ENCODE data around the gene ARHGAP18. TPM values are rescaled to one million over a fixed set of nuclear protein-coding genes. Genes with fewer than 3 reads are reported as not detected.

Gene ARHGAP18
- total and polyA plus RNA-seq, 12 donors = 2.2 to 15.4 (median 4.1) TPM

GRCh38 chr6:129601323-129601722 lies 108.7 kb downstream of the ARHGAP18 start:
- Histone ChIP-seq H3K27ac (no peak overlapping the region), H3K9me3 (no peaks in the 10 kb centered on the region), H3K4me3 (no peak overlapping the region), H3K36me3 (peaks cover 0 to 63% (median 0%) of the 10 kb centered on the region in 9 donors), H3K4me1 (peaks cover 0 to 8% (median 0%) of the 10 kb centered on the region in 9 donors), H3K27me3 (no peaks in the 10 kb centered on the region)
- no peak for TF ChIP-seq CTCF (IDR thresholded peaks at IDR 0.05)
- intact Hi-C loops (cut with DNase I) = loop anchor here in 5 of 10 donors (5.0 to 10.0 kb wide), 6 partner anchors 123 to 423 kb away; no protein-coding TSS in a partner anchor
- WGBS, 2 donors = 76 to 98% methylated on average over 3 of the region's 3 CpGs
- ATAC-seq (no peak), DNase-seq (no peak)

- TF ChIP-seq CTCF (IDR thresholded peaks at IDR 0.05) = no peak
- Histone ChIP-seq H3K27me3 (no peaks in the 10 kb centered on the region), H3K4me1 (peaks cover 0 to 8% (median 0%) of the 10 kb centered on the region in 9 donors), H3K36me3 (peaks cover 0 to 59% (median 0%) of the 10 kb centered on the region in 9 donors), H3K4me3 (no peak overlapping the region), H3K9me3 (no peaks in the 10 kb centered on the region), H3K27ac (no peak overlapping the region)
- intact Hi-C loops (cut with DNase I) = loop anchor here in 9 of 10 donors (2.0 to 10.0 kb wide), 11 partner anchors 129 to 425 kb away; no protein-coding TSS in a partner anchor
- DNase-seq (no peak), ATAC-seq (no peak)
- 85 to 86% methylated on average over 5 of the region's 5 CpGs for WGBS, 2 donors
These were observed 110.5 kb downstream of the ARHGAP18 start for GRCh38 chr6:129599467-129599866.

GRCh38 chr6:129598244-129599187 lies 111.5 kb downstream of the ARHGAP18 start:
- Histone ChIP-seq H3K36me3 (peaks cover 0 to 63% (median 0%) of the 10 kb centered on the region in 9 donors), H3K27ac (no peak overlapping the region), H3K4me3 (no peak overlapping the region), H3K27me3 (no peaks in the 10 kb centered on the region), H3K9me3 (no peaks in the 10 kb centered on the region), H3K4me1 (peaks cover 0 to 8% (median 0%) of the 10 kb centered on the region in 9 donors)
- intact Hi-C loops (cut with DNase I) = loop anchor here (1.0 to 10.0 kb wide), 13 partner anchors 130 to 426 kb away; no protein-coding TSS in a partner anchor
- peak; percentile 59 to 93 (median 83) for TF ChIP-seq CTCF (IDR thresholded peaks at IDR 0.05)
- WGBS, 2 donors = 46 to 54% methylated on average over 6 of the region's 6 CpGs
- DNase-seq (peak in 1 of 2 donors; percentile 20), ATAC-seq (peak in 7 of 8 donors; percentile 58 to 81 (median 74))

GRCh38 chr6:129597023-129597713 lies 112.8 kb downstream of the ARHGAP18 start:
- Histone ChIP-seq H3K9me3 (no peaks in the 10 kb centered on the region), H3K4me1 (peaks cover 0 to 8% (median 0%) of the 10 kb centered on the region in 9 donors), H3K36me3 (peaks cover 0 to 65% (median 0%) of the 10 kb centered on the region in 9 donors), H3K4me3 (no peak overlapping the region), H3K27me3 (no peaks in the 10 kb centered on the region), H3K27ac (no peak overlapping the region)
- DNase-seq (no peak), ATAC-seq (no peak)
- TF ChIP-seq CTCF (IDR thresholded peaks at IDR 0.05) = no peak
- 86 to 87% methylated on average over 5 of the region's 5 CpGs for WGBS, 2 donors
- intact Hi-C loops (cut with DNase I) = loop anchor here in 9 of 10 donors (2.0 to 10.0 kb wide), 9 partner anchors 134 to 428 kb away; no protein-coding TSS in a partner anchor
